OCI-LY1 (cell line): ENCODE measurements around the gene PRR5L.

Source experiments
- H2AFZ ChIP-seq: fragments of 200-600 bp; sonication (generic), shearing (Covaris generic); 2 replicates; pipeline ENCODE4 v1.6.0; 2014; ENCODE audit warnings: antibody characterized with exemption, mild to moderate bottlenecking, low read length
- H3F3A ChIP-seq: fragments of 200-600 bp; sonication (generic), shearing (Covaris generic); 2 replicates; pipeline ENCODE4 v1.6.0; 2014; ENCODE audit warnings: mild to moderate bottlenecking, antibody characterized with exemption, low read length, moderate library complexity; ENCODE audit not compliant: insufficient read depth
- H3K27ac ChIP-seq: fragments of 200-600 bp; sonication (generic); 2 replicates; pipeline ENCODE4 v1.5.1; 2014; ENCODE audit warnings: low read length, mixed run types, mild to moderate bottlenecking, low read depth; ENCODE audit not compliant: poor library complexity, severe bottlenecking
- H3K27me3 ChIP-seq: fragments of 200-600 bp; sonication (generic); 2 replicates; pipeline ENCODE4 v1.6.0; 2014; ENCODE audit warnings: antibody characterized with exemption, mild to moderate bottlenecking, low read length, moderate library complexity; ENCODE audit not compliant: insufficient read depth
- H3K36me3 ChIP-seq: fragments of 200-600 bp; sonication (generic); 2 replicates; pipeline ENCODE4 v1.6.1; 2014; ENCODE audit warnings: mild to moderate bottlenecking, antibody characterized with exemption, low read length, moderate library complexity, mixed read lengths; ENCODE audit not compliant: insufficient read depth
- H3K4me1 ChIP-seq: fragments of 200-600 bp; sonication (generic); 2 replicates; pipeline ENCODE4 v1.5.1; 2014; ENCODE audit warnings: mild to moderate bottlenecking, low read length, moderate library complexity; ENCODE audit not compliant: insufficient read depth, severe bottlenecking
- H3K4me2 ChIP-seq: fragments of 200-600 bp; sonication (generic), shearing (Covaris generic); 2 replicates; pipeline ENCODE4 v1.6.1; 2014; ENCODE audit warnings: low read length
- H3K4me3 ChIP-seq: fragments of 200-600 bp; sonication (generic); 2 replicates; pipeline ENCODE4 v1.5.1; 2014; ENCODE audit warnings: low read length, low read depth, mild to moderate bottlenecking, mixed read lengths; ENCODE audit not compliant: poor library complexity, severe bottlenecking
- H3K79me2 ChIP-seq: fragments of 200-600 bp; shearing (Covaris generic); 2 replicates; pipeline ENCODE4 v1.6.1; 2016; ENCODE audit warnings: mixed run types, low read length, mixed read lengths; ENCODE audit not compliant: insufficient read depth
- H3K9ac ChIP-seq: fragments of 200-600 bp; sonication (generic), shearing (Covaris generic); 2 replicates; pipeline ENCODE4 v1.6.1; 2014; ENCODE audit warnings: mild to moderate bottlenecking, low read length, mixed read lengths
- H3K9me2 ChIP-seq: fragments of 200-600 bp; sonication (generic), shearing (Covaris generic); 2 replicates; pipeline ENCODE4 v1.6.1; 2014; ENCODE audit warnings: low read depth, mild to moderate bottlenecking, low read length, mixed read lengths
- H3K9me3 ChIP-seq: fragments of 200-600 bp; shearing (Covaris generic); 2 replicates; pipeline ENCODE4 v1.6.1; 2014; ENCODE audit warnings: low read length, mixed read lengths
- H4K20me1 ChIP-seq: fragments of 200-600 bp; sonication (generic), shearing (Covaris generic); 2 replicates; pipeline ENCODE4 v1.6.0; 2016; ENCODE audit warnings: mild to moderate bottlenecking, low read length; ENCODE audit not compliant: insufficient read depth
- CTCF ChIP-seq: fragments of 200-600 bp; sonication (generic), shearing (Covaris generic); IDR thresholded peaks from 2 replicates; pipeline ENCODE4 v1.5.1; 2017; ENCODE audit warnings: mild to moderate bottlenecking, antibody characterized with exemption, low read length, moderate library complexity, mixed read lengths
- EZH2 ChIP-seq: fragments of 200-600 bp; sonication (generic), shearing (Covaris generic); IDR thresholded peaks from 2 replicates; pipeline ENCODE4 v1.8.0; 2017; ENCODE audit warnings: borderline replicate concordance, mixed run types, mild to moderate bottlenecking, antibody characterized with exemption, low read length, moderate library complexity, mixed read lengths

The PRR5L gene

GRCh38 chr11:36463781-36464180, 167.7 kb downstream of the PRR5L start:
- Histone ChIP-seq H3K4me1 (no peaks in the 10 kb centered on the region), H3K27me3 (peaks cover 4% of the 10 kb centered on the region; the same call in 1 of the 2 replicates), H3K9me3 (no peaks in the 10 kb centered on the region), H3F3A (no peaks in the 10 kb centered on the region), H3K27ac (no peak overlapping the region), H3K4me3 (no peak overlapping the region), H2AFZ (no peak overlapping the region), H3K4me2 (no peak overlapping the region), H3K79me2 (no peaks in the 10 kb centered on the region), H3K36me3 (no peaks in the 10 kb centered on the region), H4K20me1 (no peaks in the 10 kb centered on the region), H3K9ac (no peak overlapping the region), H3K9me2 (no peaks in the 10 kb centered on the region)
- TF ChIP-seq CTCF (no peak), EZH2 (no peak)

GRCh38 chr11:36464720-36465119, 168.6 kb downstream of the PRR5L start:
- H2AFZ ChIP-seq = no peak overlapping the region
- no peak overlapping the region for H3K4me2 ChIP-seq
- no peaks in the 10 kb centered on the region for H3K9me3 ChIP-seq
- no peaks in the 10 kb centered on the region for H3K36me3 ChIP-seq
- H3F3A ChIP-seq = no peaks in the 10 kb centered on the region
- H3K27ac ChIP-seq = no peak overlapping the region
- H3K9ac ChIP-seq = no peak overlapping the region
- no peaks in the 10 kb centered on the region for H3K79me2 ChIP-seq
- peaks cover 4% of the 10 kb centered on the region; the same call in 1 of the 2 replicates for H3K27me3 ChIP-seq
- no peak overlapping the region for H3K4me3 ChIP-seq
- H3K4me1 ChIP-seq = no peaks in the 10 kb centered on the region
- H3K9me2 ChIP-seq = no peaks in the 10 kb centered on the region
- TF ChIP-seq CTCF (no peak), EZH2 (no peak)
- H4K20me1 ChIP-seq = no peaks in the 10 kb centered on the region

DNA sequence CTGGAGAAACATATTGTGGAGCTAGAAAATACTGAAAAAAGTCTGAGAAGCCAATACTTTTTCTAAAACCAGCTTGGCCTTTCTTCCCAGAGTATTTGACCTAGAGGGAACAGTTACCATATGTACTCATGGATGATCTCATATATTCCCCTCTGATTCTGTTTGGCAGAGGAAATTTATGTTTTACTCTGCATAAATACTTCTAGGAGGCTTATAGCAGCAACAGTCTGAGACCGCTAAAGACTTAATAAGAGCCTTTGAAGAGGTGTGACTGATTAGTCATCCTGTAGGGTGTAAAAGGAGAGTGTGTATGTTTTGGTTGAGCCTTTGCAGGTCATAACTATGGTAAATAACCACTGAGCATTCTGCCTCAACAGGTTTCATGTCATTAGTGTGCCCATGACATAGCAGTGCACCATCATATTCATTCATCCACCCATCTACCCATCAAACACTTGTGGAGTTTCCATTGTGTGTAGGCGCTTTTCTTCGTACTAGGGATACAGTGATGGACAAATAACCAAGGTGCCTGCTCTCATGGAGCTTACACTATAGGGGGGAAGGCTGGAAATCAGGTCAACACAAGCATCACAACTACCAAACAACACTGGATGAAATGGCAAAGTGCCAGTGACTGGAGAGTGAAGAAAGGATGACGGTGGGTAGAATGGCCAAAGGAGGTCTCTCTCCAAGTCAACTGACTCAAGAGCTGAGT, 169.5 kb downstream of the PRR5L start:
- Histone ChIP-seq H4K20me1 (no peaks in the 10 kb centered on the region), H3K4me1 (no peaks in the 10 kb centered on the region), H3K27me3 (peaks cover 4% of the 10 kb centered on the region; the same call in 1 of the 2 replicates), H3K4me2 (no peak overlapping the region), H3K27ac (no peak overlapping the region), H3K79me2 (no peaks in the 10 kb centered on the region), H3K9me3 (no peaks in the 10 kb centered on the region), H3K9ac (no peak overlapping the region), H3K4me3 (no peak overlapping the region), H3K9me2 (no peaks in the 10 kb centered on the region), H2AFZ (no peak overlapping the region), H3F3A (no peaks in the 10 kb centered on the region), H3K36me3 (no peaks in the 10 kb centered on the region)
- no peak for TF ChIP-seq EZH2
- TF ChIP-seq CTCF = no peak
